OCI-LY7 (cell line): ENCODE measurements around the gene ALDH16A1.

Experiments
- CTCF ChIP-seq: fragments of 200-600 bp; sonication (generic); conservative IDR thresholded peaks from 2 replicates; pipeline ENCODE4 v1.5.1; 2014; ENCODE audit warnings: mild to moderate bottlenecking, antibody characterized with exemption, low read length, moderate library complexity, mixed read lengths
- EZH2phosphoT487 ChIP-seq: fragments of 200-600 bp; sonication (generic); IDR thresholded peaks from 2 replicates; pipeline ENCODE4 v1.6.1; 2018; ENCODE audit warnings: low read depth, borderline replicate concordance, mild to moderate bottlenecking, mixed run types, antibody characterized with exemption, low read length, moderate library complexity, mixed read lengths

- no peak for TF ChIP-seq CTCF
- TF ChIP-seq EZH2phosphoT487: no peak
These were observed 37.8 kb upstream of the ALDH16A1 start for GRCh38 chr19:49415102-49415809.
